OCI-LY7 (cell line): Measurements from ENCODE around the gene UBE2G2. TPM values are rescaled to one million over a fixed set of nuclear protein-coding genes. Genes with fewer than 3 reads are reported as not detected.
A peak's percentile ranks its signal among the peaks of the same experiment; 100 is the strongest.

Experiments used
- BruUV-seq: library from RNA; stranded (reverse); fragments of 400-500 nt; replicated peaks from 2 replicates; lab custom pipeline; 2021; lab: Mats Ljungman, UMichigan
- CTCF ChIA-PET: fragments of 300-600 bp; sonication (Branson Sonifier 250); formaldehyde crosslinking; loops from one replicate; lab custom pipeline; 2022; ENCODE audit warnings: antibody characterized with exemption; ENCODE audit not compliant: unreplicated experiment; lab: Charles Lee
- POLR2A ChIA-PET: fragments of 300-600 bp; sonication (Branson Sonifier 250); formaldehyde crosslinking; loops from one replicate; lab custom pipeline; 2022; ENCODE audit warnings: antibody characterized with exemption; lab: Charles Lee
- DNase-seq: peaks from one replicate; pipeline ENCODE4 v3.0.0-alpha.2; 2015; ENCODE audit warnings: low spot score
- H2AFZ ChIP-seq: fragments of 200-600 bp; sonication (generic), shearing (Covaris generic); 2 replicates; pipeline ENCODE4 v1.6.1; 2014; ENCODE audit warnings: mild to moderate bottlenecking, antibody characterized with exemption, low read length, moderate library complexity
- H3K27ac ChIP-seq: fragments of 200-600 bp; sonication (generic); 2 replicates; pipeline ENCODE4 v1.5.1; 2014; ENCODE audit warnings: mixed run types, low read depth, mild to moderate bottlenecking, moderate library complexity, low read length, inconsistent platforms; ENCODE audit not compliant: poor library complexity, severe bottlenecking
- H3K36me3 ChIP-seq: fragments of 200-600 bp; sonication (generic); 2 replicates; pipeline ENCODE4 v1.6.1; 2014; ENCODE audit warnings: mild to moderate bottlenecking, antibody characterized with exemption, low read length, moderate library complexity, mixed read lengths; ENCODE audit not compliant: insufficient read depth
- H3K4me1 ChIP-seq: fragments of 200-600 bp; sonication (generic); 2 replicates; pipeline ENCODE4 v1.5.1; 2014; ENCODE audit warnings: mild to moderate bottlenecking, low read length; ENCODE audit not compliant: insufficient read depth, poor library complexity, severe bottlenecking
- H3K4me2 ChIP-seq: fragments of 200-600 bp; sonication (generic); 2 replicates; pipeline ENCODE4 v1.6.1; 2014; ENCODE audit warnings: mild to moderate bottlenecking, low read length
- H3K4me3 ChIP-seq: fragments of 200-600 bp; sonication (generic); 2 replicates; pipeline ENCODE4 v1.5.1; 2014; ENCODE audit warnings: mild to moderate bottlenecking, low read depth, low read length; ENCODE audit not compliant: poor library complexity, severe bottlenecking
- H3K79me2 ChIP-seq: fragments of 200-600 bp; sonication (generic); 2 replicates; pipeline ENCODE4 v1.6.1; 2016; ENCODE audit warnings: low read depth, mild to moderate bottlenecking, low read length, moderate library complexity, mixed read lengths; ENCODE audit not compliant: insufficient read depth
- H3K9me2 ChIP-seq: fragments of 200-600 bp; sonication (generic); 2 replicates; pipeline ENCODE4 v1.6.1; 2016; ENCODE audit warnings: mild to moderate bottlenecking, low read length, mixed read lengths; ENCODE audit not compliant: insufficient read depth
- H3K9me3 ChIP-seq: fragments of 200-600 bp; sonication (generic); 2 replicates; pipeline ENCODE4 v1.6.1; 2014; ENCODE audit warnings: mild to moderate bottlenecking, mixed run types, low read length, mixed read lengths
- H4K20me1 ChIP-seq: fragments of 200-600 bp; sonication (generic); 2 replicates; pipeline ENCODE4 v1.6.1; 2014; ENCODE audit warnings: mild to moderate bottlenecking, antibody characterized with exemption, low read length, moderate library complexity, mixed read lengths; ENCODE audit not compliant: insufficient read depth
- EZH2phosphoT487 ChIP-seq: fragments of 200-600 bp; sonication (generic); IDR thresholded peaks from 2 replicates; pipeline ENCODE4 v1.6.1; 2018; ENCODE audit warnings: low read depth, borderline replicate concordance, mild to moderate bottlenecking, mixed run types, antibody characterized with exemption, low read length, moderate library complexity, mixed read lengths
- intact Hi-C: fragments of 100-400 bp; cut with micrococcal nuclease; formaldehyde crosslinking; loops from one replicate; pipeline ENCODE4 v1.10.0; 2022; ENCODE audit not compliant: unreplicated experiment
- total RNA-seq, 2 experiments: library from RNA; depleted of rRNA in 1 of 2; stranded (reverse); fragments of >200 nt in 1 of 2; shearing (Covaris generic) in 1 of 2; gene quantifications; 2 replicates each; pipeline ENCODE4 v1.2.3, GENCODE V29; 2014 to 2022
- TF ChIP-seq, protein P1 (sequence below): fragments of 200-600 bp; sonication (generic); conservative IDR thresholded peaks from 2 replicates; pipeline ENCODE4 v1.5.1; 2014; ENCODE audit warnings: mild to moderate bottlenecking, antibody characterized with exemption, low read length, moderate library complexity, mixed read lengths

Gene UBE2G2
- total RNA-seq, 2 experiments from 2014 or later: 104 to 141 TPM

GRCh38 chr21:44756423-44757185 lies 45.0 kb downstream of the UBE2G2 start:
- Histone ChIP-seq H3K4me2 (no peak overlapping the region), H3K4me1 (no peaks in the 10 kb centered on the region), H3K9me2 (no peaks in the 10 kb centered on the region), H3K36me3 (no peaks in the 10 kb centered on the region), H4K20me1 (no peaks in the 10 kb centered on the region), H3K4me3 (no peak overlapping the region), H3K79me2 (no peaks in the 10 kb centered on the region), H3K9me3 (no peaks in the 10 kb centered on the region), H2AFZ (no peak overlapping the region), H3K27ac (no peak overlapping the region)
- DNase-seq: no peak
- CTCF ChIA-PET: no interaction called here
- POLR2A ChIA-PET: no interaction called here
- no peak for TF ChIP-seq EZH2phosphoT487
- TF ChIP-seq, protein P1, sequence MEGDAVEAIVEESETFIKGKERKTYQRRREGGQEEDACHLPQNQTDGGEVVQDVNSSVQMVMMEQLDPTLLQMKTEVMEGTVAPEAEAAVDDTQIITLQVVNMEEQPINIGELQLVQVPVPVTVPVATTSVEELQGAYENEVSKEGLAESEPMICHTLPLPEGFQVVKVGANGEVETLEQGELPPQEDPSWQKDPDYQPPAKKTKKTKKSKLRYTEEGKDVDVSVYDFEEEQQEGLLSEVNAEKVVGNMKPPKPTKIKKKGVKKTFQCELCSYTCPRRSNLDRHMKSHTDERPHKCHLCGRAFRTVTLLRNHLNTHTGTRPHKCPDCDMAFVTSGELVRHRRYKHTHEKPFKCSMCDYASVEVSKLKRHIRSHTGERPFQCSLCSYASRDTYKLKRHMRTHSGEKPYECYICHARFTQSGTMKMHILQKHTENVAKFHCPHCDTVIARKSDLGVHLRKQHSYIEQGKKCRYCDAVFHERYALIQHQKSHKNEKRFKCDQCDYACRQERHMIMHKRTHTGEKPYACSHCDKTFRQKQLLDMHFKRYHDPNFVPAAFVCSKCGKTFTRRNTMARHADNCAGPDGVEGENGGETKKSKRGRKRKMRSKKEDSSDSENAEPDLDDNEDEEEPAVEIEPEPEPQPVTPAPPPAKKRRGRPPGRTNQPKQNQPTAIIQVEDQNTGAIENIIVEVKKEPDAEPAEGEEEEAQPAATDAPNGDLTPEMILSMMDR: no peak
- intact Hi-C loops: no loop called here
- no TSS peak for BruUV-seq

DNA sequence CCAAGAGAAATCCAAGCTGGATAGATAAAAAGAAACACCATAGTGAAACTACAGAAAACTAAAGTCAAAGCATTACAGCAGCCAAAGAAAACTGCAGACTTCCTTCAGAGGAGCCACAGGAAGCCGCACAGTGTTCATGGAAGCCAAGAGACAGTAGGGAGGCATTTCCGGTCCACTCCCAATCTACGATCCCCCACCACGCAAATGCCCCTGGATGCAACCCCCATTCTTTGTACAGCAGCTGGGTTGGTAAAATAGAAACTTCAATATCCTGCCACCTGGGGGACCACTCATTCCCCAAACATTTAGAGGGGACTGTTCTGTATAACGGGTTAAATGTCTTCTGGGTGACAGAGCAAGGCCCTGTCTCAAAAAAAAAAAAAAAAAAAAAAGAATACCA lies 46.4 kb downstream of the UBE2G2 start:
- H3K4me3 ChIP-seq: no peak overlapping the region
- no peak overlapping the region for H2AFZ ChIP-seq
- no peak for TF ChIP-seq EZH2phosphoT487
- TF ChIP-seq, protein P1: peak; percentile 66
- H3K36me3 ChIP-seq: no peaks in the 10 kb centered on the region
- CTCF ChIA-PET: no interaction called here
- DNase-seq: peak; percentile 13
- H4K20me1 ChIP-seq: no peaks in the 10 kb centered on the region
- H3K9me2 ChIP-seq: no peaks in the 10 kb centered on the region
- no TSS peak for BruUV-seq
- H3K79me2 ChIP-seq: no peaks in the 10 kb centered on the region
- H3K4me2 ChIP-seq: no peak overlapping the region
- POLR2A ChIA-PET: no interaction called here
- no peak overlapping the region for H3K27ac ChIP-seq
- intact Hi-C loops: no loop called here
- H3K9me3 ChIP-seq: no peaks in the 10 kb centered on the region
- no peaks in the 10 kb centered on the region for H3K4me1 ChIP-seq

DNA sequence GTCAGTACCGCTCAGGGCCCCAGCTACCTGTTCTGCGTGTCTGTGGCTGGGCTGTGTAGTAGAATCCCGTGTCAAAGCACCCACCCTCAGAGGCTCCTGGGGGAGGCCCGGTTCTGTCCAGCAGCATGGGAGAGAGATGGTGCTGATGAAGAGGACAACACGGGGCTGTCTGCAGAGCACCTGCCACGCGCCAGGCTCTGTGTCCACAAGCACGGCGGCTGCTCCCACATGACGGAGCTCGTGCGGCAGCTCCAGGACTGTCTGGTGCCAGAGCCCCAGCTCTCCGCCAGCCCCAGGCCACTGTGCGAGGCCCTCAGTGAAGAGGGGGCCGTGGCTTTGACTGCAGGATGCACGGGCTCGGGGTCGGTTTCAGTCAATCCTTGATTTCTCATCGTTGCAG lies 48.3 kb downstream of the UBE2G2 start:
- H4K20me1 ChIP-seq: no peaks in the 10 kb centered on the region
- intact Hi-C loops: no loop called here
- no peak overlapping the region for H2AFZ ChIP-seq
- ChIA-PET POLR2A (no interaction called here), CTCF (no interaction called here)
- H3K27ac ChIP-seq: no peak overlapping the region
- TF ChIP-seq EZH2phosphoT487: no peak
- TF ChIP-seq, protein P1: no peak
- no peaks in the 10 kb centered on the region for H3K9me2 ChIP-seq
- no peak overlapping the region for H3K4me2 ChIP-seq
- no peaks in the 10 kb centered on the region for H3K79me2 ChIP-seq
- no peaks in the 10 kb centered on the region for H3K36me3 ChIP-seq
- H3K4me1 ChIP-seq: no peaks in the 10 kb centered on the region
- DNase-seq: no peak
- BruUV-seq: no TSS peak
- H3K4me3 ChIP-seq: no peak overlapping the region
- H3K9me3 ChIP-seq: no peaks in the 10 kb centered on the region
